Subcutaneous adipose tissue (tissue), 4 donors: ENCODE data around the gene FAM228A. TPM values are rescaled to one million over a fixed set of nuclear protein-coding genes. Genes with fewer than 3 reads are reported as not detected.

ENCODE experiments used
- CTCF ChIP-seq: fragments of 450-650 bp; IDR thresholded peaks from one replicate; pipeline ENCODE4 v1.5.1; 2016; ENCODE audit warnings: low read depth, mild to moderate bottlenecking, control low read depth, antibody characterized with exemption, moderate library complexity
- total RNA-seq, 4 donors: library from RNA; depleted of rRNA; stranded (reverse); fragments of >200 nt; gene quantifications; one replicate each; pipeline ENCODE4 v1.1.0, GENCODE V29; 2016

Gene FAM228A
- total RNA-seq: 1 to 10 TPM; 1.0 to 8.2 (median 2.4) TPM

DNA sequence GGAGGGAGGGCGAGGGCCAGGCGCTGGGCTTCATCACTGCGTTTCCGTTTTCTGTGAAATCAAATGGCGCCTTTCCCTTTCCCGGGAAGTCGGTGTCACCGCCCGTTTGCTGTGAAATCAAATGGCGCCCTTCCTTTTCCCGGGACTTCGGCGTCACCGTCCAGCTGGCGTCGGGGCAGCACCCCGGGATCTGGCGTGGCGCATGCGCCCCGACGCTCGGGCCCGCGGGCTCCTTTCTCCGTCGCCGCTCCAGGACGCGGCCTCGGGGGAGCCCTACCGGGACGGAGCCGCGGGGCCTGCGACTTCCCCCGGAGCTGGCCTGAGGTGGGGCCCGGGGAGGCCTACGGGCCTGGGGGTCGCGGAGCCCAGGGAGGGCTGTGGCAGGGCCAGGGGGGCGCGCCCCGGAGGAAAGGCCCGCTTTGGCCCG, at the start of gene FAM228A:
FAM228A (plus strand) TSS at position 203 of the 427 bp plus-strand sequence. CDS start 428 bp downstream, outside the sequence.
- no peak for TF ChIP-seq CTCF

GRCh38 chr2:24125956-24126355, 48.9 kb upstream of the FAM228A start:
- TF ChIP-seq CTCF: no peak

DNA sequence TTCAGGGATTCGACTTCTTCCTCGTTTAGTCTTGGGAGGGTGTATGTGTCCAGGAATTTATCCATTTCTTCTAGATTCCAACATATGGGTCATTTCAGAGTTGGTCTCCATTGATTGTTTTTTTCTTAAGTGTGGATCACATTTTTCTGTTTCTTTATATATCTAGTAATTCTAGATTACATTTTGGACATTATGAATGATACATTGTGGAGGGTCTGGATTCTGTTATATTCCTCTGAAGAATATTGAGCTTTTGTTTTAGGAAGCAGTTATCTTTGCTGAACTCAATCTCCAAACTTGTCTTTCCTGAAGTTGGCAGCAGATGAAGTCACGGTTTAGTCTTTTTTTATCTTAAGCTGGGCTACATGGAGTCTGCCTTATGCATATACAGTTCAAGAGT, 42.3 kb upstream of the FAM228A start:
- no peak for TF ChIP-seq CTCF

DNA sequence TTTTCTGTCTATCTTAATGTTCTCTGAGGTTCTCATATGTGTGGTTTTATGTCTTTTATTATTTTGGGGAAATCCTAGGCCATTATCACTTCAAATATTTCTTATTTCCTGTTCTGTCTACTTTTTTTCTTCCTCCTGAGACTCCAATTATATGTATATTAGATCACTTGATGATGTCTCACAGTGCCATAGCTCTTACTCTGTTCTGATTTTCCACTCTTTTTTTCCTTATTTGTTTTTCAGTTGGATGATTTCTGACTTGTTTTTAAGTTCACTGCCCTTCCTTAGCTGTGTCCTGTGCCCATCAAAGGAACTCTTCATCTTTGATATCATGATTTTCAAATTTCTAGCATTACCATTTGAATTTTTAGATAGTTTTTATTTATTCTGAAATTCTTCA, 27.5 kb upstream of the FAM228A start:
- TF ChIP-seq CTCF: no peak

DNA sequence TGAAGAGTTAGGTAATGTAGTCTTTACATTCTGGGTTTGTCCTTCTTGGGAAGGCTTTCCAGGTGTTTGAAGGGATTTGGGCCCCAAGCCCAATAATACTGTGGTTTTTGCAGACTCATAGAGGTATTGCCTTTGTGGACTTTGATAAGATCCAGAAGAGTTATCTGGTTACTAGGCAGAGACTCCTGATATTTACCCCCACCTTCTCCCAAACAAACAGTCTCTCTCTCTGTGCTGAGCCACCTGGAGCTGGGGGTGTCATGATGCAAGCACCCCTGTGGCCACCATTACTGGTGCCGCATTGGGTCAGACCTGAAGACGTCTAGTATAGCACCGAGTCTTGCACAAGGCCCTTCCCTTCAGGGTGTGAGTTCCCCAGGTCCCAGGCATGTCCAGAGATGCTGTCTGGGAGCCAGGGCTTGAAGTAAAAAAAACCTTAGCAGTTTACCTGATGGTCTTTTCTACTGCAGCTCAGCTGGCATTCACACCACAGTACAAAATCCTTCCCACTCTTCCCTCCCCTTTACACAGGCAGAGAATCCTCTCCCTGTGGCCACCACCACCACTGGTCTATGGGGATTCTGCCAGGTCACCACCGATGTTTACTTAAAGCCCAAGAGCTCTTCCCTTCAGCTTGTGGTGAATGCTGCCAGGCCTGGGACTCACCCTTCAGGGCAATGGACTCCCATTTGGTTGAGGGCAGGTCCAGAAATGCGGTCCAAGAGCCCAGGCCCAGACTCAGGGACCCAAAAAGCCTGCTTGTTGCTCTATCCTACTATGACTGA, 22.2 kb upstream of the FAM228A start:
- TF ChIP-seq CTCF: no peak

DNA sequence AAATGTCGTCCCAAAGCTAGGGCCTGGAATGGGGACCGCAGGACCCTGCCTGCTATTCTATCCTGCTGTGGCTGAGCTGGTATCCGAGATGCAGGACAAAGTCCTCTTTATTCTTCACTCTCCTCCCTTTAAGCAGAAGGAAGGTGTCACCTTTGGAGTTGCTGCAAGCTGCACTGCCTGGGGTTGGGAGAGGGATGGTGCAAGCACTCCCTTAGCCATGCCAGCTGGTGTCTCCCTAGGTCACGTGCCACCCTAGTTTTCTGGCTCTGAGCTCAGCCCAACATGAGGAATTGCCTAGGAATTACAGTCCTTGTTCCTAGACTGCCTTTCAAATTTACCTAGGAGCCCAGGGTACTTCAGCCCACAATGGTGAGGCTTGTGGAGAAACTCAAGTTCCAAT, 21.4 kb upstream of the FAM228A start:
- TF ChIP-seq CTCF: no peak

GRCh38 chr2:24158131-24158530, 16.7 kb upstream of the FAM228A start:
- no peak for TF ChIP-seq CTCF
